Neural cell (in vitro differentiated cells): ENCODE data around the gene SUSD4. TPM values are rescaled to one million over a fixed set of nuclear protein-coding genes. Genes with fewer than 3 reads are reported as not detected.

ENCODE experiments used
- H2AFZ ChIP-seq: fragments of 200-600, 300-800 bp; sonication (generic), shearing (Covaris generic); 2 replicates; pipeline ENCODE4 v1.6.0; 2014; ENCODE audit warnings: low read depth, mild to moderate bottlenecking, antibody characterized with exemption, low read length, moderate library complexity
- H3F3A ChIP-seq: fragments of 200-600 bp; shearing (Covaris generic); 2 replicates; pipeline ENCODE4 v1.6.1; 2016; ENCODE audit warnings: mild to moderate bottlenecking, moderate library complexity, mixed read lengths, antibody characterized with exemption, low read length; ENCODE audit not compliant: insufficient read depth, poor library complexity, severe bottlenecking
- H3K27ac ChIP-seq: fragments of 200-600, 300-800 bp; sonication (generic), shearing (Covaris generic); 2 replicates; pipeline ENCODE4 v1.5.1; 2014; ENCODE audit warnings: mild to moderate bottlenecking, low read length, moderate library complexity
- H3K27me3 ChIP-seq: fragments of 300-800, 200-600 bp; sonication (generic), shearing (Covaris generic); 2 replicates; pipeline ENCODE4 v1.6.0; 2014; ENCODE audit warnings: mild to moderate bottlenecking, low read depth, low read length, moderate library complexity; ENCODE audit not compliant: insufficient read depth
- H3K36me3 ChIP-seq: fragments of 300-800, 200-600 bp; sonication (generic), shearing (Covaris generic); 2 replicates; pipeline ENCODE4 v1.5.1; 2014; ENCODE audit warnings: mild to moderate bottlenecking, antibody characterized with exemption, low read length, moderate library complexity; ENCODE audit not compliant: insufficient read depth
- H3K4me2 ChIP-seq: fragments of 300-800, 200-600 bp; sonication (generic), shearing (Covaris generic); 2 replicates; pipeline ENCODE4 v1.6.0; 2014; ENCODE audit warnings: mild to moderate bottlenecking, low read length
- H3K4me3 ChIP-seq: fragments of 300-800, 200-600 bp; sonication (generic), shearing (Covaris generic); 2 replicates; pipeline ENCODE4 v1.5.1; 2014; ENCODE audit warnings: mild to moderate bottlenecking, low read length, moderate library complexity
- H3K79me2 ChIP-seq: fragments of 200-600 bp; shearing (Covaris generic); replicated peaks from 2 replicates; pipeline ENCODE4 v1.6.0; 2014; ENCODE audit warnings: mild to moderate bottlenecking, low read length, moderate library complexity; ENCODE audit not compliant: insufficient read depth
- H3K9ac ChIP-seq: fragments of 300-800, 200-600 bp; sonication (generic), shearing (Covaris generic); 2 replicates; pipeline ENCODE4 v1.6.1; 2016; ENCODE audit warnings: mild to moderate bottlenecking, low read length, mixed read lengths
- H3K9me2 ChIP-seq: fragments of 200-600 bp; shearing (Covaris generic); 2 replicates; pipeline ENCODE4 v1.6.1; 2016; ENCODE audit warnings: mild to moderate bottlenecking, low read length, mixed read lengths; ENCODE audit not compliant: insufficient read depth
- H3K9me3 ChIP-seq: fragments of 200-600, 300-800 bp; sonication (generic), shearing (Covaris generic); 2 replicates; pipeline ENCODE4 v1.6.1; 2016; ENCODE audit warnings: mild to moderate bottlenecking, mixed run types, low read length, moderate library complexity, mixed read lengths
- H4K20me1 ChIP-seq: fragments of 200-600 bp; shearing (Covaris generic); 2 replicates; pipeline ENCODE4 v1.6.1; 2016; ENCODE audit warnings: mild to moderate bottlenecking, mixed run types; ENCODE audit not compliant: insufficient read depth
- EP300 ChIP-seq: fragments of 450-650 bp; conservative IDR thresholded peaks from 2 replicates; pipeline ENCODE4 v1.6.1; 2014; ENCODE audit warnings: antibody characterized with exemption, mild to moderate bottlenecking, moderate library complexity; ENCODE audit not compliant: poor library complexity, severe bottlenecking
- EZH2 ChIP-seq: fragments of 200-600, 300-800 bp; shearing (Covaris generic), sonication (generic); IDR thresholded peaks from 2 replicates; pipeline ENCODE4 v1.6.1; 2014; ENCODE audit warnings: antibody characterized with exemption, low read length, borderline replicate concordance, mild to moderate bottlenecking; ENCODE audit not compliant: insufficient read depth, poor library complexity, severe bottlenecking
- MXI1 ChIP-seq: fragments of 450-650 bp; conservative IDR thresholded peaks from 2 replicates; pipeline ENCODE4 v1.6.1; 2014; ENCODE audit warnings: antibody characterized with exemption, mild to moderate bottlenecking; ENCODE audit not compliant: poor library complexity, severe bottlenecking
- POLR2AphosphoS5 ChIP-seq: IDR thresholded peaks from 2 replicates; pipeline ENCODE4 v1.6.1; 2012
- RAD21 ChIP-seq: fragments of 450-650 bp; conservative IDR thresholded peaks from 2 replicates; pipeline ENCODE4 v1.6.1; 2014; ENCODE audit warnings: antibody characterized with exemption, mild to moderate bottlenecking, moderate library complexity
- SMC3 ChIP-seq: fragments of 450-650 bp; conservative IDR thresholded peaks from 2 replicates; pipeline ENCODE4 v1.6.1; 2014; ENCODE audit warnings: antibody characterized with exemption, mild to moderate bottlenecking, moderate library complexity; ENCODE audit not compliant: poor library complexity
- TAF1 ChIP-seq: IDR thresholded peaks from 2 replicates; pipeline ENCODE4 v1.6.1; 2012; ENCODE audit warnings: low read depth
- polyA plus RNA-seq: library from polyadenylated mRNA; depleted of rRNA; stranded (reverse); fragments of >200 nt; gene quantifications from 2 replicates; pipeline ENCODE4 v1.2.3, GENCODE V29; 2014
- TF ChIP-seq, protein P1 (sequence below): fragments of 450-650 bp; IDR thresholded peaks from 2 replicates; pipeline ENCODE4 v1.5.1; 2014; ENCODE audit warnings: antibody characterized with exemption, mild to moderate bottlenecking, moderate library complexity; ENCODE audit not compliant: poor library complexity, severe bottlenecking
- TF ChIP-seq, protein P2 (sequence below): IDR thresholded peaks from 2 replicates; pipeline ENCODE4 v1.6.1; 2012; ENCODE audit warnings: borderline replicate concordance

The SUSD4 gene
- polyA plus RNA-seq, 1 donor from 2014 or later: 31.5 TPM

DNA sequence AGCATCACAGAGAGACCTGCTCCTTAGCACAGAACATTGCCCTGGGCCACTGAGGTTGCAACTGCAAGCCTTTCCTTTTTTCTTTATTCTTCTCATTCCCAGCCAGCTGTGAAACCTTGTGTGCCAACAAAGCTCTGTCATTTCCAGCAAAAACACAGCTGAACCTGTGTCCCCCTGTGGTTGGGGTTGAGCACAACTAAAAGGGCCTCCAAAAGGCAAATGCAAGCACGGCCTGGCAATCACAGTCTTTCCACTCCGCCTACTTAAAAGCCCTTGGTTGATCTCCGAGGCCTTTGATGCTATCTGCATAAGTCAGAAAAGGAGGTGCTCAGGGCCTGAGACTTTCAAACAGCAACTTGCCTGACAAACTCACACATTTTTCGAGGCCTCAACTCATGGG, 32.7 kb downstream of the SUSD4 start:
- H3K27me3 ChIP-seq: no peaks in the 10 kb centered on the region
- no peaks in the 10 kb centered on the region for H4K20me1 ChIP-seq
- no peak overlapping the region for H3K4me2 ChIP-seq
- no peak overlapping the region for H3K27ac ChIP-seq
- no peaks in the 10 kb centered on the region for H3F3A ChIP-seq
- H3K4me3 ChIP-seq: no peak overlapping the region
- H3K79me2 ChIP-seq: no peaks in the 10 kb centered on the region
- no peaks in the 10 kb centered on the region for H3K9me2 ChIP-seq
- no peak overlapping the region for H3K9ac ChIP-seq
- H3K9me3 ChIP-seq: no peaks in the 10 kb centered on the region
- no peak overlapping the region for H2AFZ ChIP-seq
- H3K36me3 ChIP-seq: no peaks in the 10 kb centered on the region
- TF ChIP-seq EP300 (no peak), POLR2AphosphoS5 (no peak), EZH2 (no peak), SMC3 (no peak), RAD21 (no peak), TAF1 (no peak), MXI1 (no peak)
- TF ChIP-seq, protein P1, sequence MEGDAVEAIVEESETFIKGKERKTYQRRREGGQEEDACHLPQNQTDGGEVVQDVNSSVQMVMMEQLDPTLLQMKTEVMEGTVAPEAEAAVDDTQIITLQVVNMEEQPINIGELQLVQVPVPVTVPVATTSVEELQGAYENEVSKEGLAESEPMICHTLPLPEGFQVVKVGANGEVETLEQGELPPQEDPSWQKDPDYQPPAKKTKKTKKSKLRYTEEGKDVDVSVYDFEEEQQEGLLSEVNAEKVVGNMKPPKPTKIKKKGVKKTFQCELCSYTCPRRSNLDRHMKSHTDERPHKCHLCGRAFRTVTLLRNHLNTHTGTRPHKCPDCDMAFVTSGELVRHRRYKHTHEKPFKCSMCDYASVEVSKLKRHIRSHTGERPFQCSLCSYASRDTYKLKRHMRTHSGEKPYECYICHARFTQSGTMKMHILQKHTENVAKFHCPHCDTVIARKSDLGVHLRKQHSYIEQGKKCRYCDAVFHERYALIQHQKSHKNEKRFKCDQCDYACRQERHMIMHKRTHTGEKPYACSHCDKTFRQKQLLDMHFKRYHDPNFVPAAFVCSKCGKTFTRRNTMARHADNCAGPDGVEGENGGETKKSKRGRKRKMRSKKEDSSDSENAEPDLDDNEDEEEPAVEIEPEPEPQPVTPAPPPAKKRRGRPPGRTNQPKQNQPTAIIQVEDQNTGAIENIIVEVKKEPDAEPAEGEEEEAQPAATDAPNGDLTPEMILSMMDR: no peak
- TF ChIP-seq, protein P2, sequence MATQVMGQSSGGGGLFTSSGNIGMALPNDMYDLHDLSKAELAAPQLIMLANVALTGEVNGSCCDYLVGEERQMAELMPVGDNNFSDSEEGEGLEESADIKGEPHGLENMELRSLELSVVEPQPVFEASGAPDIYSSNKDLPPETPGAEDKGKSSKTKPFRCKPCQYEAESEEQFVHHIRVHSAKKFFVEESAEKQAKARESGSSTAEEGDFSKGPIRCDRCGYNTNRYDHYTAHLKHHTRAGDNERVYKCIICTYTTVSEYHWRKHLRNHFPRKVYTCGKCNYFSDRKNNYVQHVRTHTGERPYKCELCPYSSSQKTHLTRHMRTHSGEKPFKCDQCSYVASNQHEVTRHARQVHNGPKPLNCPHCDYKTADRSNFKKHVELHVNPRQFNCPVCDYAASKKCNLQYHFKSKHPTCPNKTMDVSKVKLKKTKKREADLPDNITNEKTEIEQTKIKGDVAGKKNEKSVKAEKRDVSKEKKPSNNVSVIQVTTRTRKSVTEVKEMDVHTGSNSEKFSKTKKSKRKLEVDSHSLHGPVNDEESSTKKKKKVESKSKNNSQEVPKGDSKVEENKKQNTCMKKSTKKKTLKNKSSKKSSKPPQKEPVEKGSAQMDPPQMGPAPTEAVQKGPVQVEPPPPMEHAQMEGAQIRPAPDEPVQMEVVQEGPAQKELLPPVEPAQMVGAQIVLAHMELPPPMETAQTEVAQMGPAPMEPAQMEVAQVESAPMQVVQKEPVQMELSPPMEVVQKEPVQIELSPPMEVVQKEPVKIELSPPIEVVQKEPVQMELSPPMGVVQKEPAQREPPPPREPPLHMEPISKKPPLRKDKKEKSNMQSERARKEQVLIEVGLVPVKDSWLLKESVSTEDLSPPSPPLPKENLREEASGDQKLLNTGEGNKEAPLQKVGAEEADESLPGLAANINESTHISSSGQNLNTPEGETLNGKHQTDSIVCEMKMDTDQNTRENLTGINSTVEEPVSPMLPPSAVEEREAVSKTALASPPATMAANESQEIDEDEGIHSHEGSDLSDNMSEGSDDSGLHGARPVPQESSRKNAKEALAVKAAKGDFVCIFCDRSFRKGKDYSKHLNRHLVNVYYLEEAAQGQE: no peak

DNA sequence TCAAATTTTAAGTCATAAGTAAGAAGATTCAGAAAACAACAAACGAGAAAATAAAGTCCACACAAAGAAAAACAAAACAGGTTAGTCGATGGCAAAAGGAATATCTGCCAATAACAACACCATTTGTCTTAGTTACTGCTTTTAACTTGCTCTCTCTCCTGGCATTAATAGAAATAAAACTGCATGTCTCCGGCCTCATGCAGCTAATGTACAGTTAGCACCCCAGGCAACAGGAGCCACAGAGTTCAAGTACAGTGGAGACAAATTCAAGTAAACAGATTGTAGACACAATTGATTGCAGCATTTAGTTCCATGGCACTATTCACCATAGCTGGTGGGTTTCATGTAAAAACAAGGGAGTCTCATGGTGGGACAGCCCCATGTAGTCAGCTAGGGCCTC, 33.5 kb downstream of the SUSD4 start:
- no peaks in the 10 kb centered on the region for H3K27me3 ChIP-seq
- no peak overlapping the region for H3K4me2 ChIP-seq
- no peak overlapping the region for H3K27ac ChIP-seq
- no peaks in the 10 kb centered on the region for H4K20me1 ChIP-seq
- no peaks in the 10 kb centered on the region for H3K9me2 ChIP-seq
- no peaks in the 10 kb centered on the region for H3K36me3 ChIP-seq
- H3K79me2 ChIP-seq: no peaks in the 10 kb centered on the region
- TF ChIP-seq TAF1 (no peak), EP300 (no peak), MXI1 (no peak), POLR2AphosphoS5 (no peak), EZH2 (no peak), SMC3 (no peak), RAD21 (no peak)
- TF ChIP-seq, protein P2: no peak
- TF ChIP-seq, protein P1: no peak
- H3K4me3 ChIP-seq: no peak overlapping the region
- no peak overlapping the region for H2AFZ ChIP-seq
- no peaks in the 10 kb centered on the region for H3F3A ChIP-seq
- no peaks in the 10 kb centered on the region for H3K9me3 ChIP-seq
- H3K9ac ChIP-seq: no peak overlapping the region
